Tibial artery (tissue), 4 donors: ENCODE results near the gene ZSWIM7.

Experiments
- DNase-seq, 2 donors: peaks; one replicate each; pipeline ENCODE4 v3.0.0-alpha.2; 2019
- H3K27ac ChIP-seq, 2 donors: fragments of 200-600 bp; sonication (generic) in 1 of 2; 1 replicate in 1 of 2; 2 replicates in 1 of 2; pipeline ENCODE4 v1.5.1; 2018 to 2019; ENCODE audit warnings: mild to moderate bottlenecking in 1 of 2
- H3K27me3 ChIP-seq, 2 donors: fragments of 200-600 bp; sonication (generic) in 1 of 2; one replicate each; pipeline versions ENCODE4 v1.5.1 to v1.6.0; 2016 to 2019
- H3K36me3 ChIP-seq, 3 donors: fragments of 200-600 bp; sonication (generic) in 2 of 3; one replicate each; pipeline ENCODE4 v1.5.1; 2016 to 2019; ENCODE audit warnings: mild to moderate bottlenecking in 2 of 3
- H3K4me1 ChIP-seq, 4 donors: fragments of 200-600 bp; sonication (generic) in 2 of 4; 1 replicate in 3 of 4; 2 replicates in 1 of 4; pipeline ENCODE4 v1.5.1; 2016 to 2019
- H3K4me3 ChIP-seq, 2 donors: fragments of 200-600 bp; sonication (generic) in 1 of 2; 1 replicate in 1 of 2; 2 replicates in 1 of 2; pipeline ENCODE4 v1.5.1; 2018 to 2019; ENCODE audit warnings: mild to moderate bottlenecking in 2 of 2
- H3K9me3 ChIP-seq, 3 donors: fragments of 200-600 bp; sonication (generic) in 1 of 3; one replicate each; pipeline ENCODE4 v1.5.1; 2016 to 2019
- intact Hi-C: fragments of 100-400 bp; cut with DNase I; formaldehyde crosslinking; loops from one replicate; pipeline ENCODE4 v1.15.0; 2023; ENCODE audit warnings: low total_unique reads
- TF ChIP-seq, protein P1 (sequence below), 2 experiments: fragments of 200-600 bp in 1 of 2; fragments of 450-650 bp in 1 of 2; IDR thresholded peaks; one replicate each; pipeline ENCODE4 v1.5.1; 2017 to 2019; ENCODE audit warnings: antibody characterized with exemption in 2 of 2, mild to moderate bottlenecking in 1 of 2, moderate library complexity in 1 of 2

ZSWIM7 gene

DNA sequence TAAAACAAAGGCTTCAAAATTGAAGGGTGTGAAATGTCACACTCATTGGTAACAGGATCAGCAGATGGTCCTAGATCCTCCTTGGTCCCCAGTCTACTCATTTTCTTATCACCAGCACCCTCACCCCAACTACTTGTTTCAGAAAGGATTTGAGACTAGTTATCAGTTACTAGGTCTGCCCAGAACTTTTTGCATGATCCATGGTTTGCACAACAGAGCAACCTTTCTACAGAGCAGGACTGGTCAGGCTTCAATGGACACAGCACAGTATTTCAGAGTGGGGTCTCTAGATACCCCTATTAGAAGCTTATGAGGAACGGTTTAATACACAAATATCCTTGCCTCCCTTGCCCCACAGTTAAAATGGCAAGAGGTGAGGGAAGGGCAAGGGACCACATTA, 25.7 kb upstream of the ZSWIM7 start:
- H3K9me3 ChIP-seq: no peaks in the 10 kb centered on the region
- TF ChIP-seq, protein P1, sequence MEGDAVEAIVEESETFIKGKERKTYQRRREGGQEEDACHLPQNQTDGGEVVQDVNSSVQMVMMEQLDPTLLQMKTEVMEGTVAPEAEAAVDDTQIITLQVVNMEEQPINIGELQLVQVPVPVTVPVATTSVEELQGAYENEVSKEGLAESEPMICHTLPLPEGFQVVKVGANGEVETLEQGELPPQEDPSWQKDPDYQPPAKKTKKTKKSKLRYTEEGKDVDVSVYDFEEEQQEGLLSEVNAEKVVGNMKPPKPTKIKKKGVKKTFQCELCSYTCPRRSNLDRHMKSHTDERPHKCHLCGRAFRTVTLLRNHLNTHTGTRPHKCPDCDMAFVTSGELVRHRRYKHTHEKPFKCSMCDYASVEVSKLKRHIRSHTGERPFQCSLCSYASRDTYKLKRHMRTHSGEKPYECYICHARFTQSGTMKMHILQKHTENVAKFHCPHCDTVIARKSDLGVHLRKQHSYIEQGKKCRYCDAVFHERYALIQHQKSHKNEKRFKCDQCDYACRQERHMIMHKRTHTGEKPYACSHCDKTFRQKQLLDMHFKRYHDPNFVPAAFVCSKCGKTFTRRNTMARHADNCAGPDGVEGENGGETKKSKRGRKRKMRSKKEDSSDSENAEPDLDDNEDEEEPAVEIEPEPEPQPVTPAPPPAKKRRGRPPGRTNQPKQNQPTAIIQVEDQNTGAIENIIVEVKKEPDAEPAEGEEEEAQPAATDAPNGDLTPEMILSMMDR (IDR thresholded peaks at IDR 0.05): no peak
- H3K4me3 ChIP-seq: no peak overlapping the region
- no peaks in the 10 kb centered on the region for H3K27me3 ChIP-seq
- intact Hi-C loops: no loop called here
- no peak overlapping the region for H3K27ac ChIP-seq
- peaks cover 51 to 74% (median 58%) of the 10 kb centered on the region in 3 donors for H3K36me3 ChIP-seq
- no peak for DNase-seq
- peaks cover 0 to 12% (median 4%) of the 10 kb centered on the region in 4 donors for H3K4me1 ChIP-seq

GRCh38 chr17:16023881-16024280, 24.4 kb upstream of the ZSWIM7 start:
- Histone ChIP-seq H3K27ac (no peak overlapping the region), H3K4me3 (no peak overlapping the region), H3K9me3 (no peaks in the 10 kb centered on the region), H3K4me1 (peaks cover 0 to 18% (median 4%) of the 10 kb centered on the region in 4 donors), H3K27me3 (no peaks in the 10 kb centered on the region), H3K36me3 (peaks cover 40 to 68% (median 45%) of the 10 kb centered on the region in 3 donors)
- TF ChIP-seq, protein P1 (IDR thresholded peaks at IDR 0.05): no peak
- DNase-seq: no peak
- intact Hi-C loops: no loop called here

DNA sequence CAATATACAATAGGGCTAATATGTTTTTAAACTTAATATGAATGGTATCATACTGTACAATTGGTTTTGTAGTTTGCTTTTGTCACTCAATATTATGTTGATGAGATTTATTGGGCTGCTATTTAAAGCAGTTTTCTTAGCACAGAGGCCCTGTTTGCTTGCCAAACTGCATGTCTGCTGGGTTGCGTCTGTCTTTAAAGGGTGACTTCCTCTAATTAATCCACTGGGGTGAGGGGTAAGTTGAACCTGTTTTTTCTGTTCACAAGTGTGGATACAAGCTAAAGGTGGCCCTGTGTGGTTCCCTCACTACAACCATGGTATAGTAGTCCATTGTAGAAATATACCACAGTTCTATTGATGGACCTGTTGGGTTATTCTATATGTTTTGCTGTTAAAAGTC, 19.8 kb upstream of the ZSWIM7 start:
- Histone ChIP-seq H3K27me3 (no peaks in the 10 kb centered on the region), H3K36me3 (peaks cover 15 to 39% (median 15%) of the 10 kb centered on the region in 3 donors), H3K9me3 (no peaks in the 10 kb centered on the region), H3K27ac (no peak overlapping the region), H3K4me3 (no peak overlapping the region), H3K4me1 (peaks cover 0 to 6% (median 0%) of the 10 kb centered on the region in 4 donors)
- TF ChIP-seq, protein P1 (IDR thresholded peaks at IDR 0.05): no peak
- DNase-seq: no peak
- intact Hi-C loops: no loop called here

GRCh38 chr17:16013943-16014407, 14.5 kb upstream of the ZSWIM7 start:
- TF ChIP-seq, protein P1 (IDR thresholded peaks at IDR 0.05): peak; percentile 33
- Histone ChIP-seq H3K4me3 (no peak overlapping the region), H3K27ac (no peak overlapping the region), H3K27me3 (no peaks in the 10 kb centered on the region), H3K4me1 (peaks cover 0 to 8% (median 0%) of the 10 kb centered on the region in 4 donors), H3K36me3 (peaks cover 27 to 53% (median 39%) of the 10 kb centered on the region in 3 donors), H3K9me3 (no peaks in the 10 kb centered on the region)
- intact Hi-C loops: no loop called here
- no peak for DNase-seq

DNA sequence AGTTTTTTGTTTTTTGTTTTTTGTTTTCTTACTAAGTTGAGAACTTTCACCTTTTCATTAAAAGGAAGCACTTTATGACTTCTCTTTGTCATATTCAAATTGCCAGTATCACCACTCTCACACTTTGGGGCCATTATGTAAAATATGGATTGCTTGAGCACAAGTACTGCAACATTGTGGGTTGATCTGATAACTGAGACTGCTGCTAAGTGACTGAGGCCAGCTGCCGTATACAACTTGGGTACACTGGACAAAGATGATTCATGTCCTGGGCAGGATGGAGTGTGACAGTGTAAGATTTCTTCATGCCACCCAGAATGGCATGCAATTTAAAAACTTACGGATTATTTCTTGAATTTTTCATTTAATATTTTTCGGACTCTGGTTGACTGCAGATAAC, 7.9 kb upstream of the ZSWIM7 start:
- Histone ChIP-seq H3K27me3 (no peaks in the 10 kb centered on the region), H3K4me3 (no peak overlapping the region), H3K36me3 (peaks cover 75 to 86% (median 75%) of the 10 kb centered on the region in 3 donors), H3K4me1 (peaks cover 0 to 7% (median 0%) of the 10 kb centered on the region in 4 donors), H3K27ac (no peak overlapping the region), H3K9me3 (no peaks in the 10 kb centered on the region)
- TF ChIP-seq, protein P1 (IDR thresholded peaks at IDR 0.05): no peak
- intact Hi-C loops: no loop called here
- DNase-seq: no peak

DNA sequence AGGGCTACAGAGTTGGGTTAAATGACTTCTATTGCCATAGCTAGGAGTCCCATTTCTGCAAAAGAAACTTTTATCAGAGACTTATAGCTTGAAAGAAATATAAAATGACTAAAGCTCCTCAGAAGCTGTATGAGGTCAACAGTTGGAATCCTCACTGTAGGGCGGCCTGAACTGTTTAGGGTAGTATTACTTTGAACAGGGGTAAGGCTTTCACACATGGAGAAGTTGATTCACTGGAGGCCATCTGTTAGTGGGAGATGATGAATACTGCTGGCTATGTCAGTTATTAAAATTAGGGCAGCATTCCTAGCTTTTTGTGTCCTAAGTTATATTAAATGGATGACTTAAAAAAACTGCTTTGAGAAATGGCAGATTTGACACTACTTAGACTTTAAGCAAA, 6.1 kb upstream of the ZSWIM7 start:
- Histone ChIP-seq H3K27me3 (no peaks in the 10 kb centered on the region), H3K36me3 (peaks cover 82 to 87% (median 82%) of the 10 kb centered on the region in 3 donors), H3K9me3 (no peaks in the 10 kb centered on the region), H3K27ac (no peak overlapping the region), H3K4me3 (no peak overlapping the region), H3K4me1 (peaks cover 0 to 15% (median 11%) of the 10 kb centered on the region in 4 donors)
- TF ChIP-seq, protein P1 (IDR thresholded peaks at IDR 0.05): no peak
- intact Hi-C loops: no loop called here
- no peak for DNase-seq
